ENCODE results near the gene GNL3. TPM values are rescaled to one million over a fixed set of nuclear protein-coding genes. Genes with fewer than 3 reads are reported as not detected.

Gene GNL3
- total RNA-seq, 1 experiment from 2014 or later: 92.6 TPM

GRCh38 chr3:52743721-52744120, 57.9 kb downstream of the GNL3 start:
- Histone ChIP-seq H3K27me3 (replicated peaks) (no peaks in the 10 kb centered on the region), H3K4me3 (no peak overlapping the region), H3K36me3 (peaks cover 45% of the 10 kb centered on the region), H3K27ac (no peak overlapping the region), H3K4me1 (replicated peaks) (no peaks in the 10 kb centered on the region), H3K9me3 (replicated peaks) (no peaks in the 10 kb centered on the region)
- no peak for DNase-seq (ENCODE audit: low read depth in 1 of 2, low spot score in 2 of 2)

Other genes with a start within 250 kb of the GNL3 start
- 0.13 TPM in 1 of 2 replicates, not detected in the other for gene SEMA3G, start 240.9 kb upstream of the GNL3 start, total RNA-seq (2014; rRNA removed; shearing (Covaris generic))
- 18.2 and 32.1 TPM in 2 replicates for gene TNNC1, start 232.0 kb upstream of the GNL3 start, total RNA-seq (2014; rRNA removed; shearing (Covaris generic))
- gene NISCH, start 230.4 kb upstream of the GNL3 start, total RNA-seq (2014; rRNA removed; shearing (Covaris generic)): 22.4 and 24.8 TPM in 2 replicates
- gene STAB1, start 190.7 kb upstream of the GNL3 start, total RNA-seq (2014; rRNA removed; shearing (Covaris generic)): not detected in 2 replicates
- gene NT5DC2, start 152.2 kb upstream of the GNL3 start, total RNA-seq (2014; rRNA removed; shearing (Covaris generic)): 39.5 and 74.6 TPM in 2 replicates
- gene UQCC5, start 149.4 kb upstream of the GNL3 start, total RNA-seq (2014; rRNA removed; shearing (Covaris generic)): 1.1 and 37.2 TPM in 2 replicates
- gene PBRM1, start 119 bp upstream of the GNL3 start, total RNA-seq (2014; rRNA removed; shearing (Covaris generic)): 39.3 and 39.6 TPM in 2 replicates
- gene GLT8D1, start 19.8 kb downstream of the GNL3 start, total RNA-seq (2014; rRNA removed; shearing (Covaris generic)): 50.3 and 59.4 TPM in 2 replicates
- gene SPCS1, start 20.1 kb downstream of the GNL3 start, total RNA-seq (2014; rRNA removed; shearing (Covaris generic)): 94.7 and 111 TPM in 2 replicates
- gene NEK4, start 84.9 kb downstream of the GNL3 start, total RNA-seq (2014; rRNA removed; shearing (Covaris generic)): 8.3 and 12.6 TPM in 2 replicates
- not detected in 2 replicates for gene ITIH1, start 91.6 kb downstream of the GNL3 start, total RNA-seq (2014; rRNA removed; shearing (Covaris generic))
- 4.0 and 8.9 TPM in 2 replicates for gene ITIH3, start 108.8 kb downstream of the GNL3 start, total RNA-seq (2014; rRNA removed; shearing (Covaris generic))
- gene ITIH4, start 144.6 kb downstream of the GNL3 start, total RNA-seq (2014; rRNA removed; shearing (Covaris generic)): not detected in 2 replicates
- gene MUSTN1, start 149.0 kb downstream of the GNL3 start, total RNA-seq (2014; rRNA removed; shearing (Covaris generic)): not detected in 2 replicates
- 14.5 and 14.8 TPM in 2 replicates for gene STIMATE, start 211.5 kb downstream of the GNL3 start, total RNA-seq (2014; rRNA removed; shearing (Covaris generic))